T-helper 9 cell (primary cell): Measurements from ENCODE around the gene STON2.
"Not testable (repeated sequence)": the region's sequence is repeated elsewhere in the genome, so short reads cannot be mapped to it uniquely, and the experiment has no call there.

Source experiments
- DNase-seq: peaks from one replicate; pipeline ENCODE4 v3.0.0-alpha.2; 2020

Gene STON2

GRCh38 chr14:81260732-81261131, 139.4 kb downstream of the STON2 start:
- DNase-seq: no peak

GRCh38 chr14:81256289-81256960, 143.7 kb downstream of the STON2 start:
- no peak for DNase-seq

GRCh38 chr14:81252278-81252677, 147.8 kb downstream of the STON2 start:
- no peak for DNase-seq

GRCh38 chr14:81247271-81247766, 152.8 kb downstream of the STON2 start:
- DNase-seq: no peak

GRCh38 chr14:81246461-81247270, 153.5 kb downstream of the STON2 start:
- DNase-seq: no peak

GRCh38 chr14:81245771-81246170, 154.4 kb downstream of the STON2 start:
- DNase-seq: no peak

GRCh38 chr14:81244431-81244830, 155.7 kb downstream of the STON2 start:
- DNase-seq: not testable (repeated sequence)

- no peak for DNase-seq
These were observed 156.6 kb downstream of the STON2 start for GRCh38 chr14:81243499-81243898.

GRCh38 chr14:81236849-81237248, 163.3 kb downstream of the STON2 start:
- DNase-seq: not testable (repeated sequence)

GRCh38 chr14:81236138-81236537, 164.0 kb downstream of the STON2 start:
- DNase-seq: no peak

GRCh38 chr14:81235096-81235495, 165.0 kb downstream of the STON2 start:
- no peak for DNase-seq

GRCh38 chr14:81234278-81234677, 165.8 kb downstream of the STON2 start:
- no peak for DNase-seq

- DNase-seq: no peak
These were observed 166.5 kb downstream of the STON2 start for GRCh38 chr14:81233615-81234014.

GRCh38 chr14:81231540-81231939, 168.6 kb downstream of the STON2 start:
- DNase-seq: no peak

- no peak for DNase-seq
These were observed 175.9 kb downstream of the STON2 start for GRCh38 chr14:81224222-81224621.

- DNase-seq: not testable (repeated sequence)
These were observed 176.3 kb downstream of the STON2 start for GRCh38 chr14:81223788-81224187.

GRCh38 chr14:81222691-81223090, 177.4 kb downstream of the STON2 start:
- no peak for DNase-seq

- DNase-seq: no peak
These were observed 178.0 kb downstream of the STON2 start for GRCh38 chr14:81222126-81222525.

- no peak for DNase-seq
These were observed 178.5 kb downstream of the STON2 start for GRCh38 chr14:81221579-81222102.

- DNase-seq: peak; percentile 95
These were observed 179.1 kb downstream of the STON2 start, which contains the start of gene GTF2A1 for GRCh38 chr14:81220830-81221578. Gene GTF2A1, minus strand, starts transcription at chr14:81220959. Its CDS starts 441 bp downstream, at chr14:81220518.

- no peak for DNase-seq
These were observed 179.6 kb downstream of the STON2 start for GRCh38 chr14:81220580-81220829.

GRCh38 chr14:81219759-81220579, 180.2 kb downstream of the STON2 start:
- DNase-seq: peak; percentile 37
